ENCODE results near the gene SPATS2. TPM values are rescaled to one million over a fixed set of nuclear protein-coding genes. Genes with fewer than 3 reads are reported as not detected.

Gene SPATS2
- total RNA-seq, 2 experiments from 2014 or later = 22.7 to 36.4 TPM

DNA sequence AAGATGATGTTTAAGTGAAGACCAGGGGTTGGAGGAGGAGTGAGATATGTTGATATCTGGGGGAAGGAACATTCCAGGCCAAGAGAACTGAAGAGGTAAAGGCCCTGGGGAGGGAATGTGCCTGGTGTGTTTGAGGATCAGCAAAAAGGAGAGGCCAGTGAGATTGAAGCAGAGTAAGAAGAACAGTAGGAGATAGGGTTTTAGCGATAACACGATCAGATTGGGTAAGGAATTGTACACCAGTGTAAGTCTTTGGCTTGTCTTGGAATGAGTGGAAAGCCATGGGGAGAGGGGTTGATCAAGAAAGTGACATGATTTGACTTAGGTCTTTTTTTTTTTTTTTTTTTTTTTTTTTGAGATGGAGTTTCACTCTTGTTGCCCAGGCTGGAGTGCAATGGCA lies 39.4 kb upstream of the SPATS2 start:
- Histone ChIP-seq H3K4me3 (ENCODE audit: low read depth, low read length, poor library complexity, severe bottlenecking) (no peak overlapping the region), H4K20me1 (ENCODE audit: insufficient read depth, low read length) (no peaks in the 10 kb centered on the region), H3K36me3 (ENCODE audit: insufficient read depth, low read length) (peaks cover 75% of the 10 kb centered on the region), H3K9me2 (ENCODE audit: insufficient read depth, low read length) (no peaks in the 10 kb centered on the region), H3K9me3 (ENCODE audit: low read length) (no peaks in the 10 kb centered on the region), H3K4me2 (ENCODE audit: low read length) (no peak overlapping the region), H3K27ac (ENCODE audit: low read depth, low read length, poor library complexity, severe bottlenecking) (no peak overlapping the region), H3K4me1 (ENCODE audit: insufficient read depth, low read length, poor library complexity, severe bottlenecking) (peaks cover 15% of the 10 kb centered on the region), H3K79me2 (ENCODE audit: insufficient read depth, low read depth, low read length) (peaks cover 16% of the 10 kb centered on the region; the same call in 1 of the 2 replicates), H2AFZ (ENCODE audit: low read length) (no peak overlapping the region)
- ChIA-PET CTCF (ENCODE audit: unreplicated experiment) (no interaction called here), POLR2A (no interaction called here)
- no peak for DNase-seq (ENCODE audit: low spot score)
- BruUV-seq (replicated peaks) = no TSS peak
- intact Hi-C loops (cut with micrococcal nuclease; ENCODE audit: unreplicated experiment) = no loop called here
- TF ChIP-seq EZH2phosphoT487 (IDR thresholded peaks at IDR 0.05; ENCODE audit: borderline replicate concordance, low read depth, low read length) = no peak
- TF ChIP-seq, protein P1, sequence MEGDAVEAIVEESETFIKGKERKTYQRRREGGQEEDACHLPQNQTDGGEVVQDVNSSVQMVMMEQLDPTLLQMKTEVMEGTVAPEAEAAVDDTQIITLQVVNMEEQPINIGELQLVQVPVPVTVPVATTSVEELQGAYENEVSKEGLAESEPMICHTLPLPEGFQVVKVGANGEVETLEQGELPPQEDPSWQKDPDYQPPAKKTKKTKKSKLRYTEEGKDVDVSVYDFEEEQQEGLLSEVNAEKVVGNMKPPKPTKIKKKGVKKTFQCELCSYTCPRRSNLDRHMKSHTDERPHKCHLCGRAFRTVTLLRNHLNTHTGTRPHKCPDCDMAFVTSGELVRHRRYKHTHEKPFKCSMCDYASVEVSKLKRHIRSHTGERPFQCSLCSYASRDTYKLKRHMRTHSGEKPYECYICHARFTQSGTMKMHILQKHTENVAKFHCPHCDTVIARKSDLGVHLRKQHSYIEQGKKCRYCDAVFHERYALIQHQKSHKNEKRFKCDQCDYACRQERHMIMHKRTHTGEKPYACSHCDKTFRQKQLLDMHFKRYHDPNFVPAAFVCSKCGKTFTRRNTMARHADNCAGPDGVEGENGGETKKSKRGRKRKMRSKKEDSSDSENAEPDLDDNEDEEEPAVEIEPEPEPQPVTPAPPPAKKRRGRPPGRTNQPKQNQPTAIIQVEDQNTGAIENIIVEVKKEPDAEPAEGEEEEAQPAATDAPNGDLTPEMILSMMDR (conservative IDR thresholded peaks at IDR 0.05; ENCODE audit: low read length) = no peak

DNA sequence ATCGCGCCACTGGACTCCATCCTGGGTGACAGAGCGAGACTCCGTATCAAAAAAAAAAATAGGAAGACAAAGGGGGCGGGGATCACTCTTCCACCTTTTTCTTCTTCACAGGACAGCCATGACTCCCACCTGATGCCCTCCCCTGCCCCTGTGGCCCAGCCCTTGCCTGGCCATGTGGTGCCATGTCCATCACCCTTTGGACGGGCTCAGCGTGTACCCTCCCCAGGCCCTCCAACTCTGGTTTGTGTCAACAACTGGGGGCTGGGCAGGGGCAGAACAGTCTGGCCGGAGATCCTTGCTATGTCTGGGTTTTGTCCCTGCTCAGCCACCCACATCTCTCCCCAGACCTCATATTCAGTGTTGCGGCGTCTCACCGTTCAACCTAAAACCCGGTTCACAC lies 38.4 kb upstream of the SPATS2 start:
- no peak overlapping the region for H3K4me2 ChIP-seq (ENCODE audit: low read length)
- POLR2A ChIA-PET = no interaction called here
- H3K9me3 ChIP-seq (ENCODE audit: low read length) = no peaks in the 10 kb centered on the region
- no peaks in the 10 kb centered on the region for H4K20me1 ChIP-seq (ENCODE audit: insufficient read depth, low read length)
- peaks cover 9% of the 10 kb centered on the region; the same call in 1 of the 2 replicates for H3K79me2 ChIP-seq (ENCODE audit: insufficient read depth, low read depth, low read length)
- no peak for DNase-seq (ENCODE audit: low spot score)
- H3K36me3 ChIP-seq (ENCODE audit: insufficient read depth, low read length) = peaks cover 69% of the 10 kb centered on the region
- CTCF ChIA-PET (ENCODE audit: unreplicated experiment) = no interaction called here
- TF ChIP-seq EZH2phosphoT487 (IDR thresholded peaks at IDR 0.05; ENCODE audit: borderline replicate concordance, low read depth, low read length) = no peak
- TF ChIP-seq, protein P1 (conservative IDR thresholded peaks at IDR 0.05; ENCODE audit: low read length) = no peak
- H2AFZ ChIP-seq (ENCODE audit: low read length) = no peak overlapping the region
- intact Hi-C loops (cut with micrococcal nuclease; ENCODE audit: unreplicated experiment) = no loop called here
- no peak overlapping the region for H3K27ac ChIP-seq (ENCODE audit: low read depth, low read length, poor library complexity, severe bottlenecking)
- no peak overlapping the region for H3K4me3 ChIP-seq (ENCODE audit: low read depth, low read length, poor library complexity, severe bottlenecking)
- H3K4me1 ChIP-seq (ENCODE audit: insufficient read depth, low read length, poor library complexity, severe bottlenecking) = peaks cover 15% of the 10 kb centered on the region
- BruUV-seq (replicated peaks) = no TSS peak
- H3K9me2 ChIP-seq (ENCODE audit: insufficient read depth, low read length) = no peaks in the 10 kb centered on the region

DNA sequence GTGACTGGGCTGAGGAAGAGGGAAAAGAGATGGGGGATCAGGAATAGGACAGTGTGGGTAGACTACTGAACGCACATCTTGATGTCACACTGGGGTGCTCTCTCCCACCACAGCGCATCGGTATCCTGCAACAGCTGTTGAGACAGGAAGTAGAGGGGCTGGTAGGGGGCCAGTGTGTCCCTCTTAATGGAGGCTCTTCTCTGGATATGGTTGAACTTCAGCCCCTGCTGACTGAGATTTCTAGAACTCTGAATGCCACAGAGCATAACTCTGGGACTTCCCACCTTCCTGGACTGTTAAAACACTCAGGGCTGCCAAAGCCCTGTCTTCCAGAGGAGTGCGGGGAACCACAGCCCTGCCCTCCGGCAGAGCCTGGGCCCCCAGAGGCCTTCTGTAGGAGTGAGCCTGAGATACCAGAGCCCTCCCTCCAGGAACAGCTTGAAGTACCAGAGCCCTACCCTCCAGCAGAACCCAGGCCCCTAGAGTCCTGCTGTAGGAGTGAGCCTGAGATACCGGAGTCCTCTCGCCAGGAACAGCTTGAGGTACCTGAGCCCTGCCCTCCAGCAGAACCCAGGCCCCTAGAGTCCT lies 37.1 kb upstream of the SPATS2 start:
- DNase-seq (ENCODE audit: low spot score) = no peak
- Histone ChIP-seq H3K4me2 (ENCODE audit: low read length) (no peak overlapping the region), H3K36me3 (ENCODE audit: insufficient read depth, low read length) (peaks cover 60% of the 10 kb centered on the region), H2AFZ (ENCODE audit: low read length) (no peak overlapping the region), H3K9me2 (ENCODE audit: insufficient read depth, low read length) (no peaks in the 10 kb centered on the region), H3K9me3 (ENCODE audit: low read length) (no peaks in the 10 kb centered on the region), H4K20me1 (ENCODE audit: insufficient read depth, low read length) (no peaks in the 10 kb centered on the region), H3K27ac (ENCODE audit: low read depth, low read length, poor library complexity, severe bottlenecking) (no peak overlapping the region), H3K4me3 (ENCODE audit: low read depth, low read length, poor library complexity, severe bottlenecking) (no peak overlapping the region), H3K79me2 (ENCODE audit: insufficient read depth, low read depth, low read length) (no peaks in the 10 kb centered on the region), H3K4me1 (ENCODE audit: insufficient read depth, low read length, poor library complexity, severe bottlenecking) (peaks cover 6% of the 10 kb centered on the region)
- no peak for TF ChIP-seq EZH2phosphoT487 (IDR thresholded peaks at IDR 0.05; ENCODE audit: borderline replicate concordance, low read depth, low read length)
- TF ChIP-seq, protein P1 (conservative IDR thresholded peaks at IDR 0.05; ENCODE audit: low read length) = no peak
- CTCF ChIA-PET (ENCODE audit: unreplicated experiment) = no interaction called here
- intact Hi-C loops (cut with micrococcal nuclease; ENCODE audit: unreplicated experiment) = no loop called here
- TSS peak; percentile 39 for BruUV-seq (replicated peaks)
- POLR2A ChIA-PET = no interaction called here
